ENCODE measurements around the gene MDK.

The MDK gene

DNA sequence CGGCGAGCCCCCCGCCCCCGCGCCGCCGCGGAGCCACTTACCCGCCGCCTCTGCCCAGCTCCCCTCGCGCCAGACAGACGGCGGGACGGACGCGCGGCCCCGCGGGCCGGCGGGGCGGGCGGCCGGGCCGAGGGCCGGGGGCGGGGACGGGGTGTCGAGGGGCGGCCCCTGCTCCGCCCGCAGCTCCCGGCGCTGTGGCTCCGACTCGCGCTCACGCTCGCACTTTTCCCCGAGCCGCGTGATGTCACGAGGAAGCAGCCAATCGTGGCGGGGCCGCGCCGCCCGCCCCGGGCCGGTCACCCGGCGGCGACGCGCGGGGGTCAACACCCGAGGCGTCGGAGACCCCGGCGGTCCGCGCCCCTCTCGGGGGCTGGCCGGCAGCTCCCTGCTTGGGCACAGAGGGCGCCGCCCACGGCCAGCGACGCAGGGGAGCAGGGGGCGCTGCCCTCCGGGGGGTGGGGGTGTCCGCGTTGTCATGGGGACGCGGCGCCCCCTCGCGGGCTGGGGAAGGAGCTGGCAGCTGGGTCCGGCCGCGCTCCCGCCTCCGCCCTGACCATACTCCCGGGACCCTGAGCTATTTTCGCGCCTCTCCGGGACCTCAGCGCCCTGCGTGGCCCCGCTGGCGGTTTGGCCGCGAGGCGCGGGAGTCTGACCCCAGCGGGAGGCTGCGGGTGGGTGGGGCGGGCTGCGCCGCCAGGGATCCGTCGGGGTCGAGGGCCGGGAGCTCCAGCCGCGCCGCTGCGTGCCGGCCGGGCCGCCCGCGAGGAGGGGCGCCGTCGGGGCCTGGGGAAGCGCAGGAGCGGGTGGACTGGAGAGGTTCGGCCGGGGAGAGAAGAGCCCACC, 10.3 kb downstream of the MDK start, which contains the start of gene CHRM4:
Gene CHRM4 (minus strand): TSS at position 199 of the 843 bp plus-strand sequence. CDS start 5,219 bp downstream, outside the sequence.
- TF ChIP-seq RARB (CRISPR knock-in tag; IDR thresholded peaks at IDR 0.05) (no peak), ZNF565 (CRISPR knock-in tag; conservative IDR thresholded peaks at IDR 0.05; ENCODE audit: low read depth) (no peak), OSR1 (CRISPR knock-in tag; IDR thresholded peaks at IDR 0.05) (no peak), CSDC2 (CRISPR knock-in tag; IDR thresholded peaks at IDR 0.05) (no peak), ISL1 (CRISPR knock-in tag; IDR thresholded peaks at IDR 0.05) (no peak), BACH2 (CRISPR knock-in tag; IDR thresholded peaks at IDR 0.05; ENCODE audit: borderline replicate concordance) (no peak), ESRRG (CRISPR knock-in tag; IDR thresholded peaks at IDR 0.05) (no peak), GLIS3 (CRISPR knock-in tag; IDR thresholded peaks at IDR 0.05) (no peak), SNAI2 (CRISPR knock-in tag; IDR thresholded peaks at IDR 0.05) (no peak)
- TF ChIP-seq, protein P1, sequence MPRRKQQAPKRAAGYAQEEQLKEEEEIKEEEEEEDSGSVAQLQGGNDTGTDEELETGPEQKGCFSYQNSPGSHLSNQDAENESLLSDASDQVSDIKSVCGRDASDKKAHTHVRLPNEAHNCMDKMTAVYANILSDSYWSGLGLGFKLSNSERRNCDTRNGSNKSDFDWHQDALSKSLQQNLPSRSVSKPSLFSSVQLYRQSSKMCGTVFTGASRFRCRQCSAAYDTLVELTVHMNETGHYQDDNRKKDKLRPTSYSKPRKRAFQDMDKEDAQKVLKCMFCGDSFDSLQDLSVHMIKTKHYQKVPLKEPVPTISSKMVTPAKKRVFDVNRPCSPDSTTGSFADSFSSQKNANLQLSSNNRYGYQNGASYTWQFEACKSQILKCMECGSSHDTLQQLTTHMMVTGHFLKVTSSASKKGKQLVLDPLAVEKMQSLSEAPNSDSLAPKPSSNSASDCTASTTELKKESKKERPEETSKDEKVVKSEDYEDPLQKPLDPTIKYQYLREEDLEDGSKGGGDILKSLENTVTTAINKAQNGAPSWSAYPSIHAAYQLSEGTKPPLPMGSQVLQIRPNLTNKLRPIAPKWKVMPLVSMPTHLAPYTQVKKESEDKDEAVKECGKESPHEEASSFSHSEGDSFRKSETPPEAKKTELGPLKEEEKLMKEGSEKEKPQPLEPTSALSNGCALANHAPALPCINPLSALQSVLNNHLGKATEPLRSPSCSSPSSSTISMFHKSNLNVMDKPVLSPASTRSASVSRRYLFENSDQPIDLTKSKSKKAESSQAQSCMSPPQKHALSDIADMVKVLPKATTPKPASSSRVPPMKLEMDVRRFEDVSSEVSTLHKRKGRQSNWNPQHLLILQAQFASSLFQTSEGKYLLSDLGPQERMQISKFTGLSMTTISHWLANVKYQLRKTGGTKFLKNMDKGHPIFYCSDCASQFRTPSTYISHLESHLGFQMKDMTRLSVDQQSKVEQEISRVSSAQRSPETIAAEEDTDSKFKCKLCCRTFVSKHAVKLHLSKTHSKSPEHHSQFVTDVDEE (CRISPR knock-in tag; IDR thresholded peaks at IDR 0.05) = no peak
- ATAC-seq = no peak; the same call in 2 of the 3 replicates

DNA sequence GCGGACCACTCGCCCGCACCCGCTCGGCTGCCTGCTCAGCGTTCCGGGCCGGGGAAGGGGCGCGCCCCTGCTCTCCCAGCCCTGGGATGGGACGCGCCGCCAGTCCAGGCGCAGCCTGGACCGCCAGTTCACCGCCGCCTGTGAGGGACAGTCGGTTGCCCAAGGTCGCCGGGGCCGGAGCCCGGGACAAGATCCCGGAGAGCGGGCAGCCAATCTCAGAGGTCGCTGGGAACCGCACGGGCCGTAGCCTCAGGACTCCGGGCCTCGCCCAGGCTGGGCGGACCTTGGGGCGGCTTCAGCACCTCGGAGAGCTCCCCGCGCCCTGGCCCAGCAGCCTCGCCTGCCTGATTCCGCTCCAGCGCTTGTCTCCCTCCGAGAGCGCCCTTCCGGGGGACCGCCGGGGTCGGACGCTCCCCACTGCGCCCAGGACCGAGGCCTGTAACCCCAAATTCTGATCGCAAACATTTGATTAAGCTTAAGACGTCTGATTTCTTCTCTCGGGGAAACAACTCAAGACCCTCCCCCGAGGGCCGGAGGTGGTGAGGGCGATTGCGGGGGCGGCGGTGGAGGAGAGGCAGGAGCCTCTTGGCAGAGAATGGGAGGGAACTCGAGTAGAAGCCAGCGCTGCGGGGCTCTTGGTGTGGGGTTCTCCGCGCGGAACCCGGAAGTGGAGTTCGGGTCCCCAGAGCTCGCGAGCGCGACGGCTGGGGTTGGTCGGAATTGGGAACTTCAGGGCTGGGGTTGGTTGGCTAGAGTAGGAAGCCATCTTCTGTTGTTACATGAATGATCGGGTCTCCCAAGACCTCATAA, 11.2 kb downstream of the MDK start:
- peak; percentile 82 for ATAC-seq
- TF ChIP-seq ZC3H10 (CRISPR knock-in tag; IDR thresholded peaks at IDR 0.05) (no peak), OSR1 (CRISPR knock-in tag; IDR thresholded peaks at IDR 0.05) (no peak), ZFP3 (CRISPR knock-in tag; IDR thresholded peaks at IDR 0.05) (0 out of 2 replicates have a peak, but pooled peaks have one; percentile 60), ARNTL (CRISPR knock-in tag; IDR thresholded peaks at IDR 0.05; ENCODE audit: borderline replicate concordance, low read depth) (no peak)

DNA sequence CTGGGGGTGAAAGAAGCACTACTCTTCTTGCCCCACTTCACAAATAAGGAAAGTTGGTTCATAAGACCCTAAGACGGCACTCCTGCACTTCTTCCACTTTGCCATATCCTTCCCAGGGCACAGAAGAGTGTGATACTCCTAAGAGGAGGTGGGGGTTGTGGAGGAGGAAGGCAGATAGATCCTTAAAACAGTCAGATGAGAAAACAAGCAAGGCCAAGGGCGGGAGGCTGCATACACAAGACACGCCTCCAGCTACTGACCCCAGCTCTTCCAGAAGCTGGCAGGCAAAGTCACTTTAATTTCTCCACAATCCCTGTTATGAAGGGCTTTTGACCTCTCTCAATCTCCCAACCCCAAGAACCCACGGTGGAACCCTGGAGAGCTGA, 11.8 kb downstream of the MDK start:
- TF ChIP-seq PPARA (CRISPR knock-in tag; IDR thresholded peaks at IDR 0.05; ENCODE audit: borderline replicate concordance) = no peak
- TF ChIP-seq RARB (CRISPR knock-in tag; IDR thresholded peaks at IDR 0.05) = no peak
- TF ChIP-seq, protein P2, sequence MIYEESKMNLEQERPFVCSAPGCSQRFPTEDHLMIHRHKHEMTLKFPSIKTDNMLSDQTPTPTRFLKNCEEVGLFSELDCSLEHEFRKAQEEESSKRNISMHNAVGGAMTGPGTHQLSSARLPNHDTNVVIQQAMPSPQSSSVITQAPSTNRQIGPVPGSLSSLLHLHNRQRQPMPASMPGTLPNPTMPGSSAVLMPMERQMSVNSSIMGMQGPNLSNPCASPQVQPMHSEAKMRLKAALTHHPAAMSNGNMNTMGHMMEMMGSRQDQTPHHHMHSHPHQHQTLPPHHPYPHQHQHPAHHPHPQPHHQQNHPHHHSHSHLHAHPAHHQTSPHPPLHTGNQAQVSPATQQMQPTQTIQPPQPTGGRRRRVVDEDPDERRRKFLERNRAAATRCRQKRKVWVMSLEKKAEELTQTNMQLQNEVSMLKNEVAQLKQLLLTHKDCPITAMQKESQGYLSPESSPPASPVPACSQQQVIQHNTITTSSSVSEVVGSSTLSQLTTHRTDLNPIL (CRISPR knock-in tag; IDR thresholded peaks at IDR 0.05; ENCODE audit: low read depth) = no peak
- no peak for TF ChIP-seq ZFP30 (CRISPR knock-in tag; IDR thresholded peaks at IDR 0.05)
- no peak for TF ChIP-seq ZFP3 (CRISPR knock-in tag; IDR thresholded peaks at IDR 0.05)
- no peak for TF ChIP-seq ESRRG (CRISPR knock-in tag; IDR thresholded peaks at IDR 0.05)
- TF ChIP-seq ZC3H10 (CRISPR knock-in tag; IDR thresholded peaks at IDR 0.05) = no peak
- no peak for TF ChIP-seq ZNF8 (CRISPR knock-in tag; IDR thresholded peaks at IDR 0.05)
- TF ChIP-seq, protein P3, sequence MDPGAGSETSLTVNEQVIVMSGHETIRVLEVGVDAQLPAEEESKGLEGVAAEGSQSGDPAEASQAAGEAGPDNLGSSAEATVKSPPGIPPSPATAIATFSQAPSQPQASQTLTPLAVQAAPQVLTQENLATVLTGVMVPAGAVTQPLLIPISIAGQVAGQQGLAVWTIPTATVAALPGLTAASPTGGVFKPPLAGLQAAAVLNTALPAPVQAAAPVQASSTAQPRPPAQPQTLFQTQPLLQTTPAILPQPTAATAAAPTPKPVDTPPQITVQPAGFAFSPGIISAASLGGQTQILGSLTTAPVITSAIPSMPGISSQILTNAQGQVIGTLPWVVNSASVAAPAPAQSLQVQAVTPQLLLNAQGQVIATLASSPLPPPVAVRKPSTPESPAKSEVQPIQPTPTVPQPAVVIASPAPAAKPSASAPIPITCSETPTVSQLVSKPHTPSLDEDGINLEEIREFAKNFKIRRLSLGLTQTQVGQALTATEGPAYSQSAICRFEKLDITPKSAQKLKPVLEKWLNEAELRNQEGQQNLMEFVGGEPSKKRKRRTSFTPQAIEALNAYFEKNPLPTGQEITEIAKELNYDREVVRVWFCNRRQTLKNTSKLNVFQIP (CRISPR knock-in tag; IDR thresholded peaks at IDR 0.05; ENCODE audit: borderline replicate concordance, low read depth) = no peak
- TF ChIP-seq OSR1 (CRISPR knock-in tag; IDR thresholded peaks at IDR 0.05) = no peak
- TF ChIP-seq, protein P4, sequence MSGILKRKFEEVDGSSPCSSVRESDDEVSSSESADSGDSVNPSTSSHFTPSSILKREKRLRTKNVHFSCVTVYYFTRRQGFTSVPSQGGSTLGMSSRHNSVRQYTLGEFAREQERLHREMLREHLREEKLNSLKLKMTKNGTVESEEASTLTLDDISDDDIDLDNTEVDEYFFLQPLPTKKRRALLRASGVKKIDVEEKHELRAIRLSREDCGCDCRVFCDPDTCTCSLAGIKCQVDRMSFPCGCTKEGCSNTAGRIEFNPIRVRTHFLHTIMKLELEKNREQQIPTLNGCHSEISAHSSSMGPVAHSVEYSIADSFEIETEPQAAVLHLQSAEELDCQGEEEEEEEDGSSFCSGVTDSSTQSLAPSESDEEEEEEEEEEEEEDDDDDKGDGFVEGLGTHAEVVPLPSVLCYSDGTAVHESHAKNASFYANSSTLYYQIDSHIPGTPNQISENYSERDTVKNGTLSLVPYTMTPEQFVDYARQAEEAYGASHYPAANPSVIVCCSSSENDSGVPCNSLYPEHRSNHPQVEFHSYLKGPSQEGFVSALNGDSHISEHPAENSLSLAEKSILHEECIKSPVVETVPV (CRISPR knock-in tag; IDR thresholded peaks at IDR 0.05) = no peak
- TF ChIP-seq TCF4 (CRISPR knock-in tag; IDR thresholded peaks at IDR 0.05; ENCODE audit: borderline replicate concordance) = no peak
- TF ChIP-seq, protein P1 (CRISPR knock-in tag; IDR thresholded peaks at IDR 0.05) = no peak
- no peak for TF ChIP-seq ISL1 (CRISPR knock-in tag; IDR thresholded peaks at IDR 0.05)
- no peak for TF ChIP-seq CSDC2 (CRISPR knock-in tag; IDR thresholded peaks at IDR 0.05)
- ATAC-seq = no peak
